Activated CD8-positive, alpha-beta memory T cell treated with anti-CD3 and anti-CD28 coated beads, Interleukin-2, amount 50 U/mL, for 24 hours (primary cell): ENCODE data around the gene SH3RF3.

Experiments used
- DNase-seq: peaks from one replicate; pipeline ENCODE4 v3.0.0-alpha.2; 2020; ENCODE audit errors: extremely low read depth

SH3RF3 gene

GRCh38 chr2:109182426-109182825, 53.4 kb downstream of the SH3RF3 start:
- DNase-seq: no peak

- DNase-seq: no peak
Observed at GRCh38 chr2:109183871-109184270, 54.9 kb downstream of the SH3RF3 start.

- DNase-seq: no peak
Observed at GRCh38 chr2:109184368-109184767, 55.4 kb downstream of the SH3RF3 start.

- DNase-seq: no peak
Observed at GRCh38 chr2:109185338-109185737, 56.3 kb downstream of the SH3RF3 start.

GRCh38 chr2:109185821-109186570, 57.0 kb downstream of the SH3RF3 start:
- no peak for DNase-seq

GRCh38 chr2:109186656-109187250, 57.7 kb downstream of the SH3RF3 start:
- DNase-seq: no peak

GRCh38 chr2:109187711-109188495, 58.9 kb downstream of the SH3RF3 start:
- DNase-seq: no peak

- no peak for DNase-seq
Observed at GRCh38 chr2:109188496-109188890, 59.5 kb downstream of the SH3RF3 start.

- no peak for DNase-seq
Observed at GRCh38 chr2:109188898-109189297, 59.9 kb downstream of the SH3RF3 start.

- DNase-seq: no peak
Observed at GRCh38 chr2:109189751-109190150, 60.7 kb downstream of the SH3RF3 start.

GRCh38 chr2:109193807-109194619, 65.0 kb downstream of the SH3RF3 start:
- no peak for DNase-seq

GRCh38 chr2:109194620-109194937, 65.6 kb downstream of the SH3RF3 start:
- no peak for DNase-seq

- DNase-seq: no peak
Observed at GRCh38 chr2:109195193-109196045, 66.4 kb downstream of the SH3RF3 start.

- no peak for DNase-seq
Observed at GRCh38 chr2:109196081-109196875, 67.3 kb downstream of the SH3RF3 start.

- DNase-seq: no peak
Observed at GRCh38 chr2:109197491-109198418, 68.8 kb downstream of the SH3RF3 start.

GRCh38 chr2:109199790-109200189, 70.8 kb downstream of the SH3RF3 start:
- no peak for DNase-seq

- no peak for DNase-seq
Observed at GRCh38 chr2:109200616-109201464, 71.8 kb downstream of the SH3RF3 start.
